Measurements from ENCODE around the gene ZNF281.

DNA sequence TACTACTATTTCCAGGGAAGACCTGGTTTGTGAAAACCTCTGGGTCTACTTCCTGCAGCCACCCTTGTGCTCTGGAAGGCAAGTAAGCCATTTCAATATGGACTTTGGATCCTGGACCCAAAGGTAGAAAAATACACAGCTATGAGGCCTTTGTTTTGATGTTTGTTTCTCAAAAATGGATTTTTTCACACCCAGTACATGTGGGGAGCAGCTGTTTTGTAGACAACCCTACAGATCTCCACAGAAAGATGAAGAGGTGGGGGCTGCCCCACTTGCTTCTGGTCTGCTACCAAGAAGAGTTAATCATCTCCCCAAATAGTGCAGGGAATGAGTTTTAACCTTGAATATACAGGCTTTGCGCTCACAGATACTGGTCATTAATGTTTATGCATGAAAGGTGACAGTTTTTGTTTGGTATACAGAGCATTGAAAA is 29.2 kb downstream of the ZNF281 start:
- TF ChIP-seq EZH2 (IDR thresholded peaks at IDR 0.05; ENCODE audit: low read length) = no peak
- TF ChIP-seq, protein P1, sequence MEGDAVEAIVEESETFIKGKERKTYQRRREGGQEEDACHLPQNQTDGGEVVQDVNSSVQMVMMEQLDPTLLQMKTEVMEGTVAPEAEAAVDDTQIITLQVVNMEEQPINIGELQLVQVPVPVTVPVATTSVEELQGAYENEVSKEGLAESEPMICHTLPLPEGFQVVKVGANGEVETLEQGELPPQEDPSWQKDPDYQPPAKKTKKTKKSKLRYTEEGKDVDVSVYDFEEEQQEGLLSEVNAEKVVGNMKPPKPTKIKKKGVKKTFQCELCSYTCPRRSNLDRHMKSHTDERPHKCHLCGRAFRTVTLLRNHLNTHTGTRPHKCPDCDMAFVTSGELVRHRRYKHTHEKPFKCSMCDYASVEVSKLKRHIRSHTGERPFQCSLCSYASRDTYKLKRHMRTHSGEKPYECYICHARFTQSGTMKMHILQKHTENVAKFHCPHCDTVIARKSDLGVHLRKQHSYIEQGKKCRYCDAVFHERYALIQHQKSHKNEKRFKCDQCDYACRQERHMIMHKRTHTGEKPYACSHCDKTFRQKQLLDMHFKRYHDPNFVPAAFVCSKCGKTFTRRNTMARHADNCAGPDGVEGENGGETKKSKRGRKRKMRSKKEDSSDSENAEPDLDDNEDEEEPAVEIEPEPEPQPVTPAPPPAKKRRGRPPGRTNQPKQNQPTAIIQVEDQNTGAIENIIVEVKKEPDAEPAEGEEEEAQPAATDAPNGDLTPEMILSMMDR (optimal IDR thresholded peaks at IDR 0.05 in 1 of 3, IDR thresholded peaks at IDR 0.05 in 1 of 3, conservative IDR thresholded peaks at IDR 0.05 in 1 of 3; ENCODE audit: extremely low read depth in 1 of 3, insufficient read depth in 2 of 3, low read length in 3 of 3) = no peak
